NK-92 (cell line): Measurements from ENCODE around the gene ASB1.

ENCODE experiments used
- DNase-seq: peaks from one replicate; lab custom pipeline; 2025; ENCODE audit not compliant: unreplicated experiment; lab: John Stamatoyannopoulos, UW

ASB1 gene

GRCh38 chr2:238464389-238464788 lies 37.7 kb downstream of the ASB1 start:
- no peak for DNase-seq

GRCh38 chr2:238465487-238466242 lies 38.9 kb downstream of the ASB1 start:
- no peak for DNase-seq

GRCh38 chr2:238466243-238466756 lies 39.6 kb downstream of the ASB1 start:
- no peak for DNase-seq

- no peak for DNase-seq
Measured at GRCh38 chr2:238467062-238467461, 40.3 kb downstream of the ASB1 start.

DNA sequence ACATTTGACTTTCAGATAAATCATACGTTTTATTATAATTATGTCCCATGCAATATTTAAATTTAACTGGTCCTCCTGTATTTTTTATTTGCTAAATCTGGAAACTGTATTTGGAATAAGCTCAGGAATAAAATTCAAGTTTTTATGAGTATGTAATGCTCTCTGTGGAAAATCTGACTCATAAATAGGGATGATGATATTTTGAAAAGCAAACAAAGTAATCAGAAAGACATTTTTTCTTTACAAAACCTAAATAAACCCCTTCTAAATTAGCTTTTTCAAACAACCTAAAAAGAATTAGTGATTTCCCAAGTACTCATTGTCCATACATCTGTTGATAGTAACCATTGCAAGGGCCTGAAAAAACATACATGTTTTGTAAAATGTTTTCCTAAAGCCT lies 41.1 kb downstream of the ASB1 start:
- no peak for DNase-seq

DNA sequence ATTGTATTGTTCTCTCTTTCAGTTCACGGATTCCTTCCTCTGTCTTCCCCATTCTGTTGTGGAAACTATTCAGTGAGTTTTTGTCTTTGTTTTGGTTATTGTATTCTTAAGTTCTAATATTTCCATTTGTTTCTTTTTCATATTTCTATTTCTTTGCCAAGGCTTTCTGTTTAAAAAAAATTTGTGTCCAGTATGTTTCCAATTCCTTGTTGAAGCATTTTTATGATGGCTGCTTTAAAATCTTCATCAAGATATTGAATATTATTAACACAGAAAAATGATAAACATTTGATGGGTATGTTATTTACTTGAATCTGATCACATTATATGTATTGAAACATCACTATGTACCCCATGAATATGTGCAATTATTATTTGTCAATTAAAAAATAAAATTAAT lies 42.4 kb downstream of the ASB1 start:
- DNase-seq, result no peak

GRCh38 chr2:238473014-238473413 lies 46.3 kb downstream of the ASB1 start:
- no peak for DNase-seq

GRCh38 chr2:238473523-238473922 lies 46.8 kb downstream of the ASB1 start:
- DNase-seq, result no peak

DNA sequence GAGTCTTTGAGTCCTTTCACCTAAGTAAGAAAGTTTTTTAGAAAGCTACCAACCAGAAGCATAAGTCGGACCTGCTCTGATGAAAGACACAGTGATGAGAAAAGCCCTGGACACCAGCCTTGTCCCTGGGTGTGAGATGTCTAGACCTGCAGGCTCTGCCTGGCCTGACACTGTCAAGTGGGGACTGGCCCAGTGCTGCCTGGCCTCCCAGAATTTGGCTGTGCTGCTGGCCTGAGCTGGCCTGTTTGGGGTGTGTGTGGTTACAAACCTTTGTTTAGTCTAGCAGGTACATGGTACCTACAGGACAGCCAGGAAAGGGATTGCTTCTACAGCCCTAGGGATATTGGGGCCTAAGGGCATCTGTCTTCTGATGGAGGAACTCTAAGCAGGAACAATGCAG lies 48.3 kb downstream of the ASB1 start:
- no peak for DNase-seq

- no peak for DNase-seq
Measured at GRCh38 chr2:238475566-238475965, 48.8 kb downstream of the ASB1 start.

- no peak for DNase-seq
Measured at GRCh38 chr2:238476258-238476657, 49.5 kb downstream of the ASB1 start.

- no peak for DNase-seq
Measured at GRCh38 chr2:238478216-238478615, 51.5 kb downstream of the ASB1 start.

- no peak for DNase-seq
Measured at GRCh38 chr2:238479847-238480246, 53.1 kb downstream of the ASB1 start.

DNA sequence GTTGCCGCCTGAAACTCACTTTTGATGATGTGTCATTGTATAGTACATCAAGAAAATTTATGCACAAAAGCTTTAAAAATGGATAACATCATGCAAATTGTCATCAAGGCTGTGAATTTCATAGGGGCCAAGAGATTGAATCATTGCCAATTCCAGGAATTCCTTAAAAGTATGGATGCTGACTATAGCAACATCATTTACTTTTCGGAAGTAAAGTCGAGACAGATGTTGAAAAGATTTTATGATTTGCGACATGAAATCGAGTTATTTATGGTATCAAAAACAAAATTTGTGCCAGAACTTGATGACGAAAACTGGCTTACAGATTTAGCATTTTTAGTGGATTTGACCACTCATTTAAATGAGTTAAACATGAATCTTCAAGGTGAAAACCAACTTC lies 56.3 kb downstream of the ASB1 start:
- DNase-seq, result no peak

GRCh38 chr2:238483656-238484055 lies 56.9 kb downstream of the ASB1 start:
- no peak for DNase-seq

GRCh38 chr2:238484522-238485452 lies 58.1 kb downstream of the ASB1 start:
- no peak for DNase-seq

GRCh38 chr2:238486123-238486848 lies 59.6 kb downstream of the ASB1 start:
- no peak for DNase-seq

- DNase-seq, result no peak
Measured at GRCh38 chr2:238487134-238487533, 60.4 kb downstream of the ASB1 start.

DNA sequence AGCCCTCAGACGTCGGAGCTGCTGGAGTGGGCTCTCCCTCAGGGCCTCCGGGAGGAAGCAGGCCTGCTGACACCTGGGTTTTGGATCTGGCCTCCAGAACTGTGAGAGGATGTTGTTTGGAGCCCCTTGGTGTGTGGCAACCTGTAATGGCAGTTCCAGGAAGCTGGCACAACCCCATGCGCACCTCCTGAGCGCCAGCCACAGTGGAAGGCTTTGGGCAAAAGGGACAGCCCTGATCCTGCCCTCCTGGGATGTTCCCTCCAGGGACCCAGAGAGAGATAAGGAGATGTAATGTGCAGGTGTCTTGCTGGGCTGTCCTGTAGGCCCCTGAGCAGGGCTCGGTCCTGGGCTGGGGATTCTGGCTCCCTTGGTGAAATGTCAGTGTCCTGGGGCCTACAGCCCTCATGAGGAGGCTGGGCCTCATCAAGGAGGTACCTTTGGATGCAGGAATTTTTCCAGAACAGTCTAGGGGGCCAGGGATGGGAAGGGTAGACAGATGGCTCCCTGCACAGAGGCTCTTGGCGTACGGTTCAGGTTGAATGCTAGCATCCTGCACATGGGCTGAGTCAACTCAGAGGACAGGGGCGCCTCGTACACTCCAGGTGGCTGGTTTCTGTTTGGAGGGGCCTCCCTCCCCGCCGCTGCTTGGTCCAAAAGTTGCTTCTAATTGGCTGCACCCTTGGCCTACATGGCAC lies 61.1 kb downstream of the ASB1 start:
- DNase-seq, result no peak

DNA sequence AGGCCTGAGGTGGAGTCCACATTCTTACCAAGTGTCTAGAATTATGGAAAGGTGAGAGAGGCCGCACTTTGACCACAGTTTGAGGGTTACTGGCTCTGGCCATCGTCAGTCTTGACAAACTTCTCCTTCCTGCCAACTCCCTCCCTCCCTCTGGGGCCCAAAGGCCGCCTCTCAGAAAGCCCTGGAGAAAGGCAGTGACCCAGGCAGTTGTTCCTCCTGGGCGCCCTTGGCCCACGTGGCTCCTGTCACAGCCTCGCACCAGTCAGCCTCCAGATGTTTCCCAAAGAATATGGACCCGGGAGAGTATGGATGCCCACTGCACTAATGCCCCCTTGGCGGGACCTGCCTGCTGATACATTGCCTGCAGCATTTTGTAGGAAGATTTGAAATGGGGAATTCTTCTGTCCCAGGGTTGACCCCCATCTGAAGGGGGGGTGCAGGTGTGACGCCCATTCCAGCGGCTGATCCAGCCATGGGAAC lies 61.7 kb downstream of the ASB1 start:
- no peak for DNase-seq

GRCh38 chr2:238489431-238489830 lies 62.7 kb downstream of the ASB1 start:
- DNase-seq, result no peak
